PC-9 (cell line): ENCODE data around the gene THAP7.

Experiments
- EZH2 ChIP-seq: fragments of 200-600 bp; sonication (generic); IDR thresholded peaks from 2 replicates; pipeline ENCODE4 v1.8.0; 2017; ENCODE audit warnings: antibody characterized with exemption, low read depth
- TF ChIP-seq, protein P1 (sequence below): fragments of 200-600 bp; sonication (generic); conservative IDR thresholded peaks from 2 replicates; pipeline ENCODE4 v1.6.1; 2017; ENCODE audit warnings: mixed run types, antibody characterized with exemption, mild to moderate bottlenecking, moderate library complexity

- TF ChIP-seq EZH2: no peak
- TF ChIP-seq, protein P1, sequence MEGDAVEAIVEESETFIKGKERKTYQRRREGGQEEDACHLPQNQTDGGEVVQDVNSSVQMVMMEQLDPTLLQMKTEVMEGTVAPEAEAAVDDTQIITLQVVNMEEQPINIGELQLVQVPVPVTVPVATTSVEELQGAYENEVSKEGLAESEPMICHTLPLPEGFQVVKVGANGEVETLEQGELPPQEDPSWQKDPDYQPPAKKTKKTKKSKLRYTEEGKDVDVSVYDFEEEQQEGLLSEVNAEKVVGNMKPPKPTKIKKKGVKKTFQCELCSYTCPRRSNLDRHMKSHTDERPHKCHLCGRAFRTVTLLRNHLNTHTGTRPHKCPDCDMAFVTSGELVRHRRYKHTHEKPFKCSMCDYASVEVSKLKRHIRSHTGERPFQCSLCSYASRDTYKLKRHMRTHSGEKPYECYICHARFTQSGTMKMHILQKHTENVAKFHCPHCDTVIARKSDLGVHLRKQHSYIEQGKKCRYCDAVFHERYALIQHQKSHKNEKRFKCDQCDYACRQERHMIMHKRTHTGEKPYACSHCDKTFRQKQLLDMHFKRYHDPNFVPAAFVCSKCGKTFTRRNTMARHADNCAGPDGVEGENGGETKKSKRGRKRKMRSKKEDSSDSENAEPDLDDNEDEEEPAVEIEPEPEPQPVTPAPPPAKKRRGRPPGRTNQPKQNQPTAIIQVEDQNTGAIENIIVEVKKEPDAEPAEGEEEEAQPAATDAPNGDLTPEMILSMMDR: no peak
Observed at GRCh38 chr22:21014202-21014725, 12.3 kb upstream of the THAP7 start.
